GM12878 (cell line): ENCODE measurements around the gene SSBP2. TPM values are rescaled to one million over a fixed set of nuclear protein-coding genes. Genes with fewer than 3 reads are reported as not detected.

Experiments used
- ATAC-seq: fragments of 200-7000 bp; cut with Tn5 transposase; 3 replicates; pipeline ENCODE4 v1.9.1; 2020; ENCODE audit warnings: mild to moderate bottlenecking, moderate library complexity
- BruUV-seq: library from RNA; stranded (reverse); fragments of 400-500 nt; replicated peaks from 2 replicates; lab custom pipeline; 2021; lab: Mats Ljungman, UMichigan
- CTCF ChIA-PET: fragments of 300-600 bp; sonication (Branson Sonifier 250); formaldehyde crosslinking; extraction: SDS; loops from one replicate; lab custom pipeline; 2021; ENCODE audit warnings: inconsistent platforms; lab: Yijun Ruan, JAX
- POLR2A ChIA-PET: fragments of 350-600 bp; formaldehyde crosslinking; extraction: SDS; loops from one replicate; lab custom pipeline; 2021; ENCODE audit warnings: inconsistent platforms; lab: Charles Lee
- RAD21 ChIA-PET: fragments of 300-600 bp; sonication (Branson Sonifier 250); formaldehyde crosslinking; loops from one replicate; lab custom pipeline; 2023; ENCODE audit warnings: antibody characterized with exemption; ENCODE audit not compliant: unreplicated experiment; lab: Charles Lee
- SMC1A ChIA-PET: fragments of 300-600 bp; sonication (Branson Sonifier 250); formaldehyde crosslinking; loops from one replicate; lab custom pipeline; 2023; ENCODE audit not compliant: unreplicated experiment, uncharacterized antibody; lab: Charles Lee
- DNase-seq: peaks from one replicate; pipeline ENCODE4 v3.0.0-alpha.2; 2011; ENCODE audit warnings: low read depth, low spot score
- FAIRE-seq: peaks from 3 replicates; lab custom pipeline; 2011; peaks lifted over from hg19 to GRCh38; lab: Jason Lieb, UNC
- H2AFZ ChIP-seq: 2 replicates; pipeline ENCODE4 v1.6.0; 2011; ENCODE audit warnings: low read depth, low read length, control low read depth; ENCODE audit not compliant: control insufficient read depth
- H3K27ac ChIP-seq: 2 replicates; pipeline ENCODE4 v1.5.1; 2011; ENCODE audit warnings: control low read depth; ENCODE audit not compliant: control insufficient read depth, insufficient read depth
- H3K27me3 ChIP-seq, 2 experiments: replicated peaks in 1 of 2; 2 replicates each; pipeline versions ENCODE4 v1.6.0 to v1.6.1; 2011; ENCODE audit warnings: low read length in 1 of 2; ENCODE audit not compliant: control insufficient read depth in 2 of 2, insufficient read depth in 2 of 2
- H3K36me3 ChIP-seq, 2 experiments: 2 replicates each; pipeline ENCODE4 v1.5.1; 2011; ENCODE audit warnings: low read length in 1 of 2; ENCODE audit not compliant: control insufficient read depth in 2 of 2, insufficient read depth in 2 of 2
- H3K4me1 ChIP-seq: 2 replicates; pipeline ENCODE4 v1.6.1; 2011; ENCODE audit warnings: mild to moderate bottlenecking, low read length, moderate library complexity, mixed read lengths; ENCODE audit not compliant: control insufficient read depth, insufficient read depth
- H3K4me2 ChIP-seq: 2 replicates; pipeline ENCODE4 v1.6.0; 2011; ENCODE audit warnings: control low read depth; ENCODE audit not compliant: control insufficient read depth, insufficient read depth
- H3K4me3 ChIP-seq: fragments of 200-600 bp; sonication (generic); 2 replicates; pipeline ENCODE4 v1.5.1; 2016
- H3K79me2 ChIP-seq: 2 replicates; pipeline ENCODE4 v1.6.0; 2011; ENCODE audit warnings: low read length; ENCODE audit not compliant: control insufficient read depth, insufficient read depth
- H3K9ac ChIP-seq: 2 replicates; pipeline ENCODE4 v1.8.0; 2011; ENCODE audit warnings: low read length, control low read depth, mixed read lengths; ENCODE audit not compliant: control insufficient read depth, insufficient read depth
- H3K9me3 ChIP-seq: replicated peaks from 3 replicates; pipeline ENCODE4 v1.5.1; 2011; ENCODE audit warnings: mild to moderate bottlenecking, low read length; ENCODE audit not compliant: control insufficient read depth, insufficient read depth
- H4K20me1 ChIP-seq: 2 replicates; pipeline ENCODE4 v1.6.0; 2011; ENCODE audit not compliant: control insufficient read depth, insufficient read depth
- ATF2 ChIP-seq: IDR thresholded peaks from 2 replicates; pipeline ENCODE4 v1.6.1; 2012; ENCODE audit warnings: low read length, inconsistent platforms
- HDAC2 ChIP-seq: fragments of 200-600 bp; sonication (generic); IDR thresholded peaks from 2 replicates; pipeline ENCODE4 v1.6.1; 2017
- HDAC6 ChIP-seq: fragments of 200-600 bp; sonication (generic); IDR thresholded peaks from one replicate; pipeline ENCODE4 v1.8.0; 2017; ENCODE audit warnings: antibody characterized with exemption; ENCODE audit not compliant: unreplicated experiment
- HSF1 ChIP-seq: fragments of 150-350 bp; IDR thresholded peaks from 2 replicates; pipeline ENCODE4 v1.6.1; 2014; ENCODE audit warnings: mild to moderate bottlenecking, low read depth, low read length
- IRF3 ChIP-seq: fragments of 450-650 bp; IDR thresholded peaks from 2 replicates; pipeline ENCODE4 v1.6.1; 2014; ENCODE audit warnings: mild to moderate bottlenecking
- NRF1 ChIP-seq: conservative IDR thresholded peaks from 2 replicates; pipeline ENCODE4 v1.6.1; 2011; ENCODE audit warnings: mild to moderate bottlenecking, low read depth, low read length, improper control_type of control experiment
- PAX5 ChIP-seq: IDR thresholded peaks from 2 replicates; pipeline ENCODE4 v1.6.1; 2011; ENCODE audit warnings: low read depth, low read length, borderline replicate concordance
- PML ChIP-seq: IDR thresholded peaks from 2 replicates; pipeline ENCODE4 v1.6.1; 2012; ENCODE audit warnings: low read length, inconsistent platforms
- SMAD1 ChIP-seq: fragments of 450-650 bp; IDR thresholded peaks from 2 replicates; pipeline ENCODE4 v1.6.1; 2018; ENCODE audit warnings: mild to moderate bottlenecking, low read depth; ENCODE audit not compliant: partially characterized antibody
- YY1 ChIP-seq: IDR thresholded peaks from 2 replicates; pipeline ENCODE4 v1.6.1; 2011; ENCODE audit warnings: low read depth, mild to moderate bottlenecking, low read length
- ZBTB33 ChIP-seq: fragments of 450-650 bp; IDR thresholded peaks from 2 replicates; pipeline ENCODE4 v1.6.1; 2017; ENCODE audit warnings: mild to moderate bottlenecking
- ZNF622 ChIP-seq: fragments of 450-650 bp; IDR thresholded peaks from 2 replicates; pipeline ENCODE4 v1.6.1; 2017; ENCODE audit warnings: mild to moderate bottlenecking, inconsistent platforms
- WGBS: methylation state at CpG from one replicate; pipeline ENCODE4 v1.1.6; 2016; ENCODE audit warnings: low lambda C conversion rate; ENCODE audit not compliant: insufficient replicate concordance, insufficient coverage; ENCODE audit errors: missing lambda C conversion rate; 5-methylcytosine and 5-hydroxymethylcytosine counted together
- in situ Hi-C: fragments of 300-500 bp; cut with MboI; formaldehyde crosslinking; loops from 9 replicates; pipeline ENCODE4 v1.14.3; 2018; ENCODE audit warnings: mixed read lengths
- intact Hi-C: fragments of 100-400 bp; cut with micrococcal nuclease; formaldehyde crosslinking; loops from one replicate; pipeline ENCODE4 v1.14.2; 2022; ENCODE audit not compliant: unreplicated experiment
- polyA plus RNA-seq, 11 experiments: library from polyadenylated mRNA; depleted of rRNA in 4 of 11; unstranded in 6 of 11; stranded (reverse) in 5 of 11; fragments of >200 nt; fragmentation: Nextera tagmentation in 4 of 11; fragmentation: Illumina TruSeq in 1 of 11; extraction: Ambion mirVana in 4 of 11; extraction: Trizol in 1 of 11; gene quantifications; 1 replicate in 1 of 11; 2 replicates in 10 of 11; pipeline versions ENCODE4 v1.2.1 to v1.2.3, GENCODE V29; 2011 to 2016; ENCODE audit warnings: inconsistent platforms in 2 of 11, missing spikeins in 2 of 11, low read depth in 1 of 11
- total RNA-seq, 4 experiments: library from RNA; depleted of rRNA in 3 of 4; stranded (reverse); fragments of >200 nt in 3 of 4; fragmentation: Illumina TruSeq in 1 of 4; extraction: Trizol in 1 of 4; gene quantifications; 2 replicates each; pipeline versions ENCODE4 v1.2.1 to v1.2.3, GENCODE V29; 2013 to 2021

Gene SSBP2
- total and polyA plus RNA-seq, 10 of the 15 experiments (the other 5 are each of a cell fraction or from before 2014, with no cell fraction given) = 52.2 to 132 (median 110) TPM

- no TSS peak for BruUV-seq
- H4K20me1 ChIP-seq = no peaks in the 10 kb centered on the region
- intact Hi-C loops = no loop called here
- no peaks in the 10 kb centered on the region for H3K79me2 ChIP-seq
- H3K27me3 ChIP-seq = no peaks in the 10 kb centered on the region
- no peak overlapping the region for H3K4me3 ChIP-seq
- H3K4me2 ChIP-seq = no peak overlapping the region
- no peak overlapping the region for H2AFZ ChIP-seq
- H3K4me1 ChIP-seq = no peaks in the 10 kb centered on the region
- WGBS = 78% methylated on average over 2 of the region's 2 CpGs
- no peak for TF ChIP-seq YY1
- ChIA-PET SMC1A (interaction anchor here (1.9 kb wide), 1 partner anchor 14 kb away, joined by 5 read pairs; no protein-coding TSS in a partner anchor), POLR2A (no interaction called here), RAD21 (no interaction called here), CTCF (interaction anchor here (1.5 kb wide), 1 partner anchor 397 kb away, joined by 3 read pairs; no protein-coding TSS in a partner anchor)
- no peak overlapping the region for H3K9ac ChIP-seq
- DNase-seq (no peak), ATAC-seq (no peak), FAIRE-seq (no peak)
- H3K27ac ChIP-seq = no peak overlapping the region
- no peaks in the 10 kb centered on the region for H3K9me3 ChIP-seq
- in situ Hi-C loops = no loop called here
- H3K36me3 ChIP-seq = no peaks in the 10 kb centered on the region
Observed at GRCh38 chr5:81768935-81769452, 18.1 kb upstream of the SSBP2 start.

- Histone ChIP-seq H2AFZ (no peak overlapping the region), H3K9ac (no peak overlapping the region), H4K20me1 (no peaks in the 10 kb centered on the region), H3K4me1 (no peaks in the 10 kb centered on the region), H3K27ac (no peak overlapping the region), H3K79me2 (no peaks in the 10 kb centered on the region), H3K4me3 (no peak overlapping the region), H3K4me2 (no peak overlapping the region), H3K36me3 (no peaks in the 10 kb centered on the region), H3K9me3 (no peaks in the 10 kb centered on the region), H3K27me3 (no peaks in the 10 kb centered on the region)
- intact Hi-C loops = no loop called here
- POLR2A ChIA-PET = interaction anchor here (0.7 kb wide), 1 partner anchor 17 kb away, joined by 3 read pairs; the partner anchor contains the start of gene SSBP2
- SMC1A ChIA-PET = no interaction called here
- DNase-seq (no peak), ATAC-seq (no peak), FAIRE-seq (peak; percentile 41)
- WGBS = 82% methylated on average over 2 of the region's 2 CpGs
- RAD21 ChIA-PET = no interaction called here
- in situ Hi-C loops = no loop called here
- CTCF ChIA-PET = interaction anchor here (1.1 kb wide), 1 partner anchor 11 kb away, joined by 3 read pairs; no protein-coding TSS in a partner anchor
- no TSS peak for BruUV-seq
- no peak for TF ChIP-seq PAX5
- no peak for TF ChIP-seq HDAC2
- no peak for TF ChIP-seq ZNF622
- TF ChIP-seq HDAC6 = no peak
- no peak for TF ChIP-seq ATF2
- no peak for TF ChIP-seq PML
- TF ChIP-seq ZBTB33 = no peak
- TF ChIP-seq SMAD1 = no peak
- no peak for TF ChIP-seq HSF1
- no peak for TF ChIP-seq NRF1
- TF ChIP-seq IRF3 = no peak
Observed at GRCh38 chr5:81767938-81768337, 17.0 kb upstream of the SSBP2 start.
